K562 (cell line): ENCODE data around the gene SLC1A4. TPM values are rescaled to one million over a fixed set of nuclear protein-coding genes. Genes with fewer than 3 reads are reported as not detected.

ENCODE experiments used
- BHLHE40 ChIP-seq: IDR thresholded peaks from 2 replicates; pipeline ENCODE4 v1.6.1; 2011; ENCODE audit warnings: low read length, improper control_type of control experiment
- CREM ChIP-seq: IDR thresholded peaks from 2 replicates; pipeline ENCODE4 v1.6.1; 2014; ENCODE audit warnings: antibody characterized with exemption, low read depth
- CSDE1 ChIP-seq, 2 experiments: fragments of 450-650 bp; IDR thresholded peaks; 2 replicates each; pipeline ENCODE4 v1.6.1; 2016; ENCODE audit warnings: mild to moderate bottlenecking in 1 of 2
- ELF2 ChIP-seq: fragments of 250-450 bp; sonication (Bioruptor Pico); IDR thresholded peaks from 2 replicates; pipeline ENCODE4 v1.5.0; 2021; ENCODE audit warnings: mild to moderate bottlenecking
- FIP1L1 ChIP-seq: fragments of 200-400 bp; formaldehyde crosslinking; IDR thresholded peaks from 2 replicates; pipeline ENCODE4 v1.6.1; 2018; ENCODE audit warnings: mild to moderate bottlenecking, low read depth, low read length; ENCODE audit not compliant: poor library complexity, severe bottlenecking
- HDAC8 ChIP-seq: fragments of 450-650 bp; IDR thresholded peaks from 2 replicates; pipeline ENCODE4 v1.6.1; 2016; ENCODE audit warnings: mild to moderate bottlenecking, missing genetic modification characterization, moderate library complexity, missing compliant biosample characterization
- MED1 ChIP-seq: sonication (generic); formaldehyde crosslinking; IDR thresholded peaks from 2 replicates; pipeline ENCODE4 v1.8.1; 2023; ENCODE audit warnings: missing genetic modification reagents, borderline replicate concordance
- NCOA4 ChIP-seq: fragments of 450-650 bp; IDR thresholded peaks from 2 replicates; pipeline ENCODE4 v1.6.1; 2018; ENCODE audit warnings: mild to moderate bottlenecking; ENCODE audit not compliant: partially characterized antibody
- PYGO2 ChIP-seq: fragments of 450-650 bp; IDR thresholded peaks from 2 replicates; pipeline ENCODE4 v1.6.1; 2016; ENCODE audit warnings: mild to moderate bottlenecking, missing genetic modification characterization, moderate library complexity, missing compliant biosample characterization
- SMAD2 ChIP-seq: fragments of 150-350 bp; IDR thresholded peaks from 2 replicates; pipeline ENCODE4 v1.6.1; 2014; ENCODE audit warnings: low read depth, mild to moderate bottlenecking, low read length
- STAG1 ChIP-seq: sonication (generic); formaldehyde crosslinking; IDR thresholded peaks from 2 replicates; pipeline ENCODE4 v1.5.0; 2020; ENCODE audit warnings: missing genetic modification reagents, borderline replicate concordance
- ZFP1 ChIP-seq: fragments of 450-650 bp; formaldehyde crosslinking; IDR thresholded peaks from 2 replicates; pipeline ENCODE4 v1.4.0; 2020; ENCODE audit warnings: mild to moderate bottlenecking, mixed read lengths
- ZNF75A ChIP-seq: fragments of 450-650 bp; formaldehyde crosslinking; IDR thresholded peaks from 2 replicates; pipeline ENCODE4 v1.4.0; 2020; ENCODE audit warnings: mild to moderate bottlenecking
- polyA plus RNA-seq, 8 experiments: library from polyadenylated mRNA; depleted of rRNA in 4 of 8; stranded (reverse) in 5 of 8; unstranded in 3 of 8; fragments of >200 nt; fragmentation: Nextera tagmentation in 2 of 8; fragmentation: Illumina TruSeq in 1 of 8; extraction: Ambion mirVana in 2 of 8; extraction: Trizol in 1 of 8; gene quantifications; 2 replicates each; pipeline versions ENCODE4 v1.2.1 to v1.2.3, GENCODE V29; 2011 to 2014; ENCODE audit warnings: inconsistent platforms in 1 of 8, missing spikeins in 1 of 8
- total RNA-seq, 7 experiments: library from RNA; depleted of rRNA in 6 of 7; stranded (reverse); fragments of >200 nt in 6 of 7; fragmentation: Illumina TruSeq in 2 of 7; extraction: Trizol in 2 of 7; gene quantifications; 2 replicates each; pipeline versions ENCODE4 v1.2.1 to v1.2.3, GENCODE V29; 2011 to 2021; ENCODE audit warnings: low replicate concordance in 1 of 7
- TF ChIP-seq, protein P1 (sequence below): sonication (generic); formaldehyde crosslinking; IDR thresholded peaks from 2 replicates; pipeline ENCODE4 v1.8.1; 2023; ENCODE audit warnings: mild to moderate bottlenecking, missing genetic modification reagents, moderate library complexity
- TF ChIP-seq, protein P2 (sequence below), 3 experiments: IDR thresholded peaks in 2 of 3; conservative IDR thresholded peaks in 1 of 3; 2 replicates each; pipeline ENCODE4 v1.5.1; 2011 to 2012; ENCODE audit warnings: low read length in 3 of 3, mild to moderate bottlenecking in 3 of 3, control low read depth in 2 of 3, improper control_type of control experiment in 1 of 3, inconsistent platforms in 1 of 3, low read depth in 1 of 3, mixed read lengths in 1 of 3, moderate library complexity in 1 of 3; ENCODE audit not compliant: insufficient read depth in 2 of 3
- TF ChIP-seq, protein P3 (sequence below): sonication (generic); formaldehyde crosslinking; IDR thresholded peaks from 2 replicates; pipeline ENCODE4 v1.5.0; 2020; ENCODE audit warnings: missing genetic modification reagents
- TF ChIP-seq, protein P4 (sequence below), 3 experiments: fragments of 200-800 bp in 1 of 3; sonication (Bioruptor generic) in 1 of 3; sonication (generic) in 1 of 3; formaldehyde crosslinking in 1 of 3; IDR thresholded peaks; 2 replicates each; pipeline versions ENCODE4 v1.6.1 to v1.8.0; 2016 to 2022; ENCODE audit warnings: mild to moderate bottlenecking in 2 of 3, missing compliant biosample characterization in 2 of 3, missing genetic modification characterization in 2 of 3, missing genetic modification reagents in 1 of 3
- TF ChIP-seq, protein P5 (sequence below): sonication (generic); formaldehyde crosslinking; IDR thresholded peaks from 2 replicates; pipeline ENCODE4 v1.8.0; 2022; ENCODE audit warnings: mild to moderate bottlenecking, missing genetic modification reagents

SLC1A4 gene
- total and polyA plus RNA-seq, 9 of the 15 experiments (the other 6 are each of a cell fraction or from before 2014, with no cell fraction given), result 4.4 to 24.0 (median 10.9) TPM

DNA sequence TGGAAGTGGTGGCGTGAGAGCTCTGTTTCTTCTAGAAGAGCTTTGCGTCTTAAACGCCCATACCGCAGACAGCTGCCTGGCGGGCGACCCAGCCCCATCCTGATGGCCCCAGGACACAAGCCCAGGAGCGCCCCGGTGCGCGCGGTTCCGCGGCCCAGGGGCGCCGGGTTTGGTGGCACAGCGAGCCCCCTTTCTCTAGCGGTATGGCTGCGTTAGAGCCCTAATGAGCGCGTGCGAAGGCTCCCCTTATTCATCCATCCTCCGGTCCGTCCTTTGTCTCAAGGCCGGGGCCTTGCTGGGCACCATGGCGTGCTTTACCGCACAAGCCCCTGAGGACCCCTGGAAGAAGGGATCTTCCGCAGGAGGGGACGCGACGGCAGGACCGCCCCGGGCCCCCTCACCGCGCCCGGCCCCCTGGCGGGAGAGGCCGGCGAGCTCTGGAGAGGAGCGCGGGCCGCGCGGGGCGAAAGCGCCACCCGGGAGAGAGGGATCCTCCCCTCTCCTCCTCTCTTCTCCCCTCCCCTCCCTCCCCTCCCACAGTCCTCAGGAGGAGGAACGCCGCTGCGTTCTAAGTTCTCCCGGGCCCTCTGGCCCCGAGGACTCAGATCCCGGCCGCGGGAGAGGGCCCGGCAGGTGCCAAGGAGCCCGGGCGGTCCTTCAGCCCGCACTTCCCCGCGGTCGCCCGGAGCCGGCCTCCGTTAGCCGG is 626 bp upstream of the SLC1A4 start (continued):
- TF ChIP-seq STAG1 (CRISPR knock-in tag), result no peak
- TF ChIP-seq CREM, result peak; percentile 50; the same call in 1 of the 2 replicates
- no peak for TF ChIP-seq CSDE1 (IDR thresholded peaks at IDR 0.05)
- TF ChIP-seq, protein P1, sequence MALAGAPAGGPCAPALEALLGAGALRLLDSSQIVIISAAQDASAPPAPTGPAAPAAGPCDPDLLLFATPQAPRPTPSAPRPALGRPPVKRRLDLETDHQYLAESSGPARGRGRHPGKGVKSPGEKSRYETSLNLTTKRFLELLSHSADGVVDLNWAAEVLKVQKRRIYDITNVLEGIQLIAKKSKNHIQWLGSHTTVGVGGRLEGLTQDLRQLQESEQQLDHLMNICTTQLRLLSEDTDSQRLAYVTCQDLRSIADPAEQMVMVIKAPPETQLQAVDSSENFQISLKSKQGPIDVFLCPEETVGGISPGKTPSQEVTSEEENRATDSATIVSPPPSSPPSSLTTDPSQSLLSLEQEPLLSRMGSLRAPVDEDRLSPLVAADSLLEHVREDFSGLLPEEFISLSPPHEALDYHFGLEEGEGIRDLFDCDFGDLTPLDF, result no peak; the same call in 1 of the 2 replicates
- no peak for TF ChIP-seq ZNF75A (CRISPR knock-in tag)
- no peak for TF ChIP-seq MED1
- TF ChIP-seq ELF2 (CRISPR knock-in tag), result no peak
- no peak for TF ChIP-seq NCOA4
- no peak for TF ChIP-seq ZFP1 (CRISPR knock-in tag)
- TF ChIP-seq, protein P2, sequence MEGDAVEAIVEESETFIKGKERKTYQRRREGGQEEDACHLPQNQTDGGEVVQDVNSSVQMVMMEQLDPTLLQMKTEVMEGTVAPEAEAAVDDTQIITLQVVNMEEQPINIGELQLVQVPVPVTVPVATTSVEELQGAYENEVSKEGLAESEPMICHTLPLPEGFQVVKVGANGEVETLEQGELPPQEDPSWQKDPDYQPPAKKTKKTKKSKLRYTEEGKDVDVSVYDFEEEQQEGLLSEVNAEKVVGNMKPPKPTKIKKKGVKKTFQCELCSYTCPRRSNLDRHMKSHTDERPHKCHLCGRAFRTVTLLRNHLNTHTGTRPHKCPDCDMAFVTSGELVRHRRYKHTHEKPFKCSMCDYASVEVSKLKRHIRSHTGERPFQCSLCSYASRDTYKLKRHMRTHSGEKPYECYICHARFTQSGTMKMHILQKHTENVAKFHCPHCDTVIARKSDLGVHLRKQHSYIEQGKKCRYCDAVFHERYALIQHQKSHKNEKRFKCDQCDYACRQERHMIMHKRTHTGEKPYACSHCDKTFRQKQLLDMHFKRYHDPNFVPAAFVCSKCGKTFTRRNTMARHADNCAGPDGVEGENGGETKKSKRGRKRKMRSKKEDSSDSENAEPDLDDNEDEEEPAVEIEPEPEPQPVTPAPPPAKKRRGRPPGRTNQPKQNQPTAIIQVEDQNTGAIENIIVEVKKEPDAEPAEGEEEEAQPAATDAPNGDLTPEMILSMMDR (IDR thresholded peaks at IDR 0.05 in 2 of 3, conservative IDR thresholded peaks at IDR 0.05 in 1 of 3; ENCODE audit: insufficient read depth in 2 of 3, low read depth in 1 of 3, low read length in 3 of 3), result peak; percentile 40 to 58 (median 52); a peak in 4 of 6 replicates
- TF ChIP-seq, protein P3, sequence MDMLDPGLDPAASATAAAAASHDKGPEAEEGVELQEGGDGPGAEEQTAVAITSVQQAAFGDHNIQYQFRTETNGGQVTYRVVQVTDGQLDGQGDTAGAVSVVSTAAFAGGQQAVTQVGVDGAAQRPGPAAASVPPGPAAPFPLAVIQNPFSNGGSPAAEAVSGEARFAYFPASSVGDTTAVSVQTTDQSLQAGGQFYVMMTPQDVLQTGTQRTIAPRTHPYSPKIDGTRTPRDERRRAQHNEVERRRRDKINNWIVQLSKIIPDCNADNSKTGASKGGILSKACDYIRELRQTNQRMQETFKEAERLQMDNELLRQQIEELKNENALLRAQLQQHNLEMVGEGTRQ (CRISPR knock-in tag), result no peak
- TF ChIP-seq, protein P4, sequence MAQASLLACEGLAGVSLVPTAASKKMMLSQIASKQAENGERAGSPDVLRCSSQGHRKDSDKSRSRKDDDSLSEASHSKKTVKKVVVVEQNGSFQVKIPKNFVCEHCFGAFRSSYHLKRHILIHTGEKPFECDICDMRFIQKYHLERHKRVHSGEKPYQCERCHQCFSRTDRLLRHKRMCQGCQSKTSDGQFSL (CRISPR knock-in tag; IDR thresholded peaks at IDR 0.05), result peak; percentile 46; the same call in 1 of the 2 replicates
- TF ChIP-seq, protein P4 (tag; IDR thresholded peaks at IDR 0.05), result no peak
- peak; percentile 79 for TF ChIP-seq FIP1L1
- TF ChIP-seq HDAC8 (tag), result no peak
- no peak for TF ChIP-seq PYGO2 (tag)
- TF ChIP-seq SMAD2, result no peak
- TF ChIP-seq, protein P5, sequence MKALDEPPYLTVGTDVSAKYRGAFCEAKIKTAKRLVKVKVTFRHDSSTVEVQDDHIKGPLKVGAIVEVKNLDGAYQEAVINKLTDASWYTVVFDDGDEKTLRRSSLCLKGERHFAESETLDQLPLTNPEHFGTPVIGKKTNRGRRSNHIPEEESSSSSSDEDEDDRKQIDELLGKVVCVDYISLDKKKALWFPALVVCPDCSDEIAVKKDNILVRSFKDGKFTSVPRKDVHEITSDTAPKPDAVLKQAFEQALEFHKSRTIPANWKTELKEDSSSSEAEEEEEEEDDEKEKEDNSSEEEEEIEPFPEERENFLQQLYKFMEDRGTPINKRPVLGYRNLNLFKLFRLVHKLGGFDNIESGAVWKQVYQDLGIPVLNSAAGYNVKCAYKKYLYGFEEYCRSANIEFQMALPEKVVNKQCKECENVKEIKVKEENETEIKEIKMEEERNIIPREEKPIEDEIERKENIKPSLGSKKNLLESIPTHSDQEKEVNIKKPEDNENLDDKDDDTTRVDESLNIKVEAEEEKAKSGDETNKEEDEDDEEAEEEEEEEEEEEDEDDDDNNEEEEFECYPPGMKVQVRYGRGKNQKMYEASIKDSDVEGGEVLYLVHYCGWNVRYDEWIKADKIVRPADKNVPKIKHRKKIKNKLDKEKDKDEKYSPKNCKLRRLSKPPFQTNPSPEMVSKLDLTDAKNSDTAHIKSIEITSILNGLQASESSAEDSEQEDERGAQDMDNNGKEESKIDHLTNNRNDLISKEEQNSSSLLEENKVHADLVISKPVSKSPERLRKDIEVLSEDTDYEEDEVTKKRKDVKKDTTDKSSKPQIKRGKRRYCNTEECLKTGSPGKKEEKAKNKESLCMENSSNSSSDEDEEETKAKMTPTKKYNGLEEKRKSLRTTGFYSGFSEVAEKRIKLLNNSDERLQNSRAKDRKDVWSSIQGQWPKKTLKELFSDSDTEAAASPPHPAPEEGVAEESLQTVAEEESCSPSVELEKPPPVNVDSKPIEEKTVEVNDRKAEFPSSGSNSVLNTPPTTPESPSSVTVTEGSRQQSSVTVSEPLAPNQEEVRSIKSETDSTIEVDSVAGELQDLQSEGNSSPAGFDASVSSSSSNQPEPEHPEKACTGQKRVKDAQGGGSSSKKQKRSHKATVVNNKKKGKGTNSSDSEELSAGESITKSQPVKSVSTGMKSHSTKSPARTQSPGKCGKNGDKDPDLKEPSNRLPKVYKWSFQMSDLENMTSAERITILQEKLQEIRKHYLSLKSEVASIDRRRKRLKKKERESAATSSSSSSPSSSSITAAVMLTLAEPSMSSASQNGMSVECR (CRISPR knock-in tag), result peak; percentile 64
- TF ChIP-seq BHLHE40, result no peak; the same call in 1 of the 2 replicates
